ENCODE data around the gene MTA3. TPM values are rescaled to one million over a fixed set of nuclear protein-coding genes. Genes with fewer than 3 reads are reported as not detected.

The MTA3 gene
- total and polyA plus RNA-seq, 2 of the 8 experiments (the other 6 are each of a cell fraction or from before 2014, with no cell fraction given), result 125 to 184 TPM

DNA sequence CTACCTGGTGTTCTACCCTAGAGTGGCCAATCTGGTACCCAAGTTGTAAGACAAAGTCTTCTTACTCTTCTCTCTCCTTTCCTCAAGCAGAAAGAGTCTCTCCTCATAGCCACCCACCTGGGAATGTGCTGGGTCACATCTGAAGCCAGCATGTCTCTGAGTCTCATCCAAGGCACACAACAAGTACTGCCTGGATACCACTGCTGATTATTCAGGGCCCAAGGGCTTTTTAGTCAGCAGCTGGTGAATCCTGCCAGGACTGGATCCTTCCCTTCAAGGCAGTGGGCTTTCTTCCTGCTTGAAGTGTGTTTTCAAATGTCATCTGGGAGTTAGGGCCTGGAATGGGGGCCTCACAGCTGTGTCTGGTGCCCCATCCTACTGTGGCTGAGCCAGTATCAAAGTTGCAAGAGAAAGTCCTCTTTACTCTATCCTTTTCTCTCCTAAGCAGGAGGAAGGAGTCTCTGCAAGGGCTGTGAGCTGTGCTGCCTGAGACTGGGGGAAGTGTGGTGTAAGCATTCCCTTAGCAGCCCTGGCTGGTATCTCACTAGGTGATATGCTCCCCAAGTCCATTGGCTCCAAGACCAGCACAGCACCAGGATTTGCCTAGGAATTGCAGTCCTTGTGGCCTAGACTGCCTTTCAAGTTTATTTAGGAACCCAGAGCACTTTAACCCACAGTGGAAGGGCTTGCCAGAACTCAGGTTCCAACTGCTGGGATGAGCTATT is 168.3 kb downstream of the MTA3 start (continued):
- TF ChIP-seq EZH2 (IDR thresholded peaks at IDR 0.05; ENCODE audit: low read depth, low read length, severe bottlenecking) (no peak), CTBP2 (IDR thresholded peaks at IDR 0.05; ENCODE audit: borderline replicate concordance, insufficient read depth, insufficient read length, low read length) (no peak), POLR2A (IDR thresholded peaks at IDR 0.05; ENCODE audit: control extremely low read depth in 1 of 2, low read depth in 2 of 2, low read length in 2 of 2) (no peak), ASH2L (IDR thresholded peaks at IDR 0.05; ENCODE audit: low read length) (no peak)

All from H1 (cell line).